T-helper 17 cell (primary cell): ENCODE measurements around the gene CCDC180. TPM values are rescaled to one million over a fixed set of nuclear protein-coding genes. Genes with fewer than 3 reads are reported as not detected.
"Not testable (repeated sequence)": the region's sequence is repeated elsewhere in the genome, so short reads cannot be mapped to it uniquely, and the experiment has no call there.

Experiments used
- ATAC-seq: fragments of 150-1000 bp; cut with Tn5 transposase; 2 replicates; pipeline ENCODE4 v1.10.0; 2021; ENCODE audit warnings: mild to moderate bottlenecking, moderate library complexity
- DNase-seq, 3 donors: peaks; one replicate each; pipeline versions ENCODE4 v3.0.0 to v3.0.0-alpha.2; 2020 to 2021
- H3K9me3 ChIP-seq: one replicate; pipeline ENCODE4 v1.7.0; 2013; ENCODE audit warnings: low read length, mild to moderate bottlenecking; ENCODE audit not compliant: control insufficient read depth, poor library complexity, severe bottlenecking
- H3K27ac Mint-ChIP-seq: one replicate; pipeline ENCODE4 v1.8.0; 2022; ENCODE audit warnings: mild to moderate bottlenecking, moderate library complexity, mixed read lengths
- H3K27me3 Mint-ChIP-seq: one replicate; pipeline ENCODE4 v1.8.0; 2022; ENCODE audit warnings: mixed read lengths
- H3K36me3 Mint-ChIP-seq: one replicate; pipeline ENCODE4 v1.8.0; 2022; ENCODE audit warnings: low read depth, mixed read lengths
- H3K4me1 Mint-ChIP-seq: one replicate; pipeline ENCODE4 v1.8.0; 2022; ENCODE audit warnings: mild to moderate bottlenecking, mixed read lengths
- H3K4me3 Mint-ChIP-seq: one replicate; pipeline ENCODE4 v1.8.0; 2022; ENCODE audit warnings: mild to moderate bottlenecking, moderate library complexity, mixed read lengths
- total RNA-seq, 4 donors: library from RNA in 2 of 4; stranded (reverse) in 2 of 4; gene quantifications; one replicate each; pipeline ENCODE4 v1.2.3 and lab custom pipeline; 2022 to 2026

The CCDC180 gene
- 10 to 100 TPM; 11.4 to 12.0 TPM for total RNA-seq
- total RNA-seq (lab: John Stamatoyannopoulos, UW) = 2.0 to 2.7 reads per million in 2 donors

- Mint-ChIP-seq H3K27ac (no peak within 1 kb of the TSS), H3K36me3 (no peaks in the 10 kb centered on the region), H3K4me1 (no peaks in the 10 kb centered on the region), H3K27me3 (no peaks in the 10 kb centered on the region), H3K4me3 (no peak within 1 kb of the TSS)
- ATAC-seq (no peak), DNase-seq (no peak)
- no peaks in the 10 kb centered on the region for H3K9me3 ChIP-seq
Observed at GRCh38 chr9:97307500-97308163, at the start of gene CCDC180. CCDC180 (plus strand) TSS chr9:97307659; CDS start chr9:97308064, 405 bp downstream.

- not testable (repeated sequence) for H3K4me1 Mint-ChIP-seq, H3K36me3 Mint-ChIP-seq, H3K27ac Mint-ChIP-seq, H3K27me3 Mint-ChIP-seq, ATAC-seq, H3K9me3 ChIP-seq, H3K4me3 Mint-ChIP-seq, DNase-seq
Observed at GRCh38 chr9:97259834-97260514, 47.5 kb upstream of the CCDC180 start.

GRCh38 chr9:97271292-97271691 lies 36.2 kb upstream of the CCDC180 start:
- no peak for DNase-seq
- no peak for ATAC-seq
- no peak overlapping the region for H3K27ac Mint-ChIP-seq
- H3K27me3 Mint-ChIP-seq = no peaks in the 10 kb centered on the region
- peaks cover 3% of the 10 kb centered on the region for H3K36me3 Mint-ChIP-seq
- peaks cover 11% of the 10 kb centered on the region for H3K4me1 Mint-ChIP-seq
- no peaks in the 10 kb centered on the region for H3K9me3 ChIP-seq
- no peak overlapping the region for H3K4me3 Mint-ChIP-seq

GRCh38 chr9:97272072-97272471 lies 35.4 kb upstream of the CCDC180 start:
- Mint-ChIP-seq H3K27me3 (no peaks in the 10 kb centered on the region), H3K4me1 (peaks cover 9% of the 10 kb centered on the region), H3K36me3 (peaks cover 3% of the 10 kb centered on the region), H3K4me3 (no peak overlapping the region), H3K27ac (peak overlapping the region; percentile 27)
- H3K9me3 ChIP-seq = no peaks in the 10 kb centered on the region
- DNase-seq = no peak
- ATAC-seq = no peak

- DNase-seq (no peak), ATAC-seq (no peak)
- no peak overlapping the region for H3K27ac Mint-ChIP-seq
- H3K9me3 ChIP-seq = no peaks in the 10 kb centered on the region
- H3K4me3 Mint-ChIP-seq = no peak overlapping the region
- peaks cover 3% of the 10 kb centered on the region for H3K4me1 Mint-ChIP-seq
- no peaks in the 10 kb centered on the region for H3K27me3 Mint-ChIP-seq
- H3K36me3 Mint-ChIP-seq = peaks cover 15% of the 10 kb centered on the region
Observed at GRCh38 chr9:97276310-97276852, 31.1 kb upstream of the CCDC180 start.

- H3K9me3 ChIP-seq = no peaks in the 10 kb centered on the region
- Mint-ChIP-seq H3K36me3 (peaks cover 12% of the 10 kb centered on the region), H3K27ac (no peak overlapping the region), H3K4me1 (no peaks in the 10 kb centered on the region), H3K27me3 (no peaks in the 10 kb centered on the region), H3K4me3 (no peak overlapping the region)
- DNase-seq (no peak), ATAC-seq (no peak)
Observed at GRCh38 chr9:97277953-97278352, 29.5 kb upstream of the CCDC180 start.

GRCh38 chr9:97280755-97281330 lies 26.6 kb upstream of the CCDC180 start:
- H3K9me3 ChIP-seq = no peaks in the 10 kb centered on the region
- Mint-ChIP-seq H3K4me1 (no peaks in the 10 kb centered on the region), H3K27ac (no peak overlapping the region), H3K27me3 (no peaks in the 10 kb centered on the region), H3K4me3 (no peak overlapping the region), H3K36me3 (peaks cover 16% of the 10 kb centered on the region)
- DNase-seq (no peak), ATAC-seq (no peak)

GRCh38 chr9:97283768-97284167 lies 23.7 kb upstream of the CCDC180 start:
- DNase-seq (no peak), ATAC-seq (no peak)
- H3K4me3 Mint-ChIP-seq = no peak overlapping the region
- H3K27ac Mint-ChIP-seq = no peak overlapping the region
- H3K9me3 ChIP-seq = no peaks in the 10 kb centered on the region
- peaks cover 3% of the 10 kb centered on the region for H3K4me1 Mint-ChIP-seq
- H3K27me3 Mint-ChIP-seq = no peaks in the 10 kb centered on the region
- H3K36me3 Mint-ChIP-seq = peaks cover 21% of the 10 kb centered on the region

- Mint-ChIP-seq H3K27ac (no peak overlapping the region), H3K4me3 (no peak overlapping the region), H3K4me1 (peaks cover 3% of the 10 kb centered on the region), H3K27me3 (no peaks in the 10 kb centered on the region), H3K36me3 (peaks cover 21% of the 10 kb centered on the region)
- H3K9me3 ChIP-seq = no peaks in the 10 kb centered on the region
- DNase-seq (no peak), ATAC-seq (no peak)
Observed at GRCh38 chr9:97284798-97285197, 22.7 kb upstream of the CCDC180 start.

GRCh38 chr9:97292200-97292599 lies 15.3 kb upstream of the CCDC180 start:
- Mint-ChIP-seq H3K4me1 (peaks cover 3% of the 10 kb centered on the region), H3K27me3 (no peaks in the 10 kb centered on the region), H3K4me3 (no peak overlapping the region), H3K36me3 (peaks cover 16% of the 10 kb centered on the region), H3K27ac (no peak overlapping the region)
- no peaks in the 10 kb centered on the region for H3K9me3 ChIP-seq
- no peak for DNase-seq
- ATAC-seq = no peak

GRCh38 chr9:97293207-97293721 lies 14.2 kb upstream of the CCDC180 start:
- Mint-ChIP-seq H3K27me3 (no peaks in the 10 kb centered on the region), H3K27ac (no peak overlapping the region), H3K36me3 (peaks cover 15% of the 10 kb centered on the region)

GRCh38 chr9:97293818-97294217 lies 13.6 kb upstream of the CCDC180 start:
- Mint-ChIP-seq H3K4me1 (no peaks in the 10 kb centered on the region), H3K4me3 (no peak overlapping the region), H3K27me3 (no peaks in the 10 kb centered on the region), H3K27ac (no peak overlapping the region), H3K36me3 (peaks cover 13% of the 10 kb centered on the region)
- DNase-seq = no peak
- no peak for ATAC-seq
- H3K9me3 ChIP-seq = no peaks in the 10 kb centered on the region

More at GRCh38 chr9:97293207-97293721, 14.2 kb upstream of the CCDC180 start:
- Mint-ChIP-seq H3K4me1 (peaks cover 3% of the 10 kb centered on the region), H3K4me3 (no peak overlapping the region)
- no peak for DNase-seq
- H3K9me3 ChIP-seq = no peaks in the 10 kb centered on the region
- ATAC-seq = no peak

GRCh38 chr9:97297889-97298288 lies 9.6 kb upstream of the CCDC180 start:
- no peak overlapping the region for H3K4me3 Mint-ChIP-seq

More at GRCh38 chr9:97297889-97298288, 9.6 kb upstream of the CCDC180 start:
- H3K4me1 Mint-ChIP-seq = no peaks in the 10 kb centered on the region
- H3K27ac Mint-ChIP-seq = no peak overlapping the region
- DNase-seq = no peak
- H3K27me3 Mint-ChIP-seq = no peaks in the 10 kb centered on the region
- H3K36me3 Mint-ChIP-seq = peaks cover 6% of the 10 kb centered on the region
- no peak for ATAC-seq
- no peaks in the 10 kb centered on the region for H3K9me3 ChIP-seq
